Measurements from ENCODE around the gene EXOC6. TPM values are rescaled to one million over a fixed set of nuclear protein-coding genes. Genes with fewer than 3 reads are reported as not detected.

Gene EXOC6
- total and polyA plus RNA-seq, 10 donors, result 7.0 to 40.0 (median 25.4) TPM

DNA sequence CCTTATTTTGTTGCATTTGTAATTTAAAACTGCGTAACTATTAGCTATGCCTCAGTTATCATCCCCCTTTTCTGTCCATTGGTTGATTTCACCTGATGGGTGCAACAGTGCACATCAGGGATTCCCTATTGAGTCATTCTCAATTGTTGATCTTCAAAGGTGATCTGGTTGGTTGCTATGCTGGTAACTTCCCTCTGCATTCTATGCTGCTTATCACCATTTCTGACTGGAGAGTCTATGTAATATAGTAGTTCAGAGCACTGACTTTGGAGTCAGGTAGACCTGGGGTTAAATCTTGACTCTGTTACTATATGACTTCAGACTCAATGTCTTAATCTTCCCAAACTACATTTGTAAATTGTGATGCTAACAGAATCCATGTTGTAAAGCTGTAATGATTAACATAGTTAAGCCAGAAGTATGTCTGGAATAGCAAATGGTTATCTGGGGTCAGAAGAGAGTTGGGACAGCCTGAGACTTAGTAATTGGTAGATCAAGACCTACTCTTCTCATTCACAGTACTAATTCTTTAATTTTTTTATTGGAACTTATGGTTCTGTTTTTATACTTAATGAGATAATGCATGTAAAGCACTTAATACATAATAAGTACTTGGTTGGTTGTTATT lies 38.1 kb downstream of the EXOC6 start:
- no peaks in the 10 kb centered on the region for H3K9me3 ChIP-seq
- TF ChIP-seq, protein P1, sequence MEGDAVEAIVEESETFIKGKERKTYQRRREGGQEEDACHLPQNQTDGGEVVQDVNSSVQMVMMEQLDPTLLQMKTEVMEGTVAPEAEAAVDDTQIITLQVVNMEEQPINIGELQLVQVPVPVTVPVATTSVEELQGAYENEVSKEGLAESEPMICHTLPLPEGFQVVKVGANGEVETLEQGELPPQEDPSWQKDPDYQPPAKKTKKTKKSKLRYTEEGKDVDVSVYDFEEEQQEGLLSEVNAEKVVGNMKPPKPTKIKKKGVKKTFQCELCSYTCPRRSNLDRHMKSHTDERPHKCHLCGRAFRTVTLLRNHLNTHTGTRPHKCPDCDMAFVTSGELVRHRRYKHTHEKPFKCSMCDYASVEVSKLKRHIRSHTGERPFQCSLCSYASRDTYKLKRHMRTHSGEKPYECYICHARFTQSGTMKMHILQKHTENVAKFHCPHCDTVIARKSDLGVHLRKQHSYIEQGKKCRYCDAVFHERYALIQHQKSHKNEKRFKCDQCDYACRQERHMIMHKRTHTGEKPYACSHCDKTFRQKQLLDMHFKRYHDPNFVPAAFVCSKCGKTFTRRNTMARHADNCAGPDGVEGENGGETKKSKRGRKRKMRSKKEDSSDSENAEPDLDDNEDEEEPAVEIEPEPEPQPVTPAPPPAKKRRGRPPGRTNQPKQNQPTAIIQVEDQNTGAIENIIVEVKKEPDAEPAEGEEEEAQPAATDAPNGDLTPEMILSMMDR (IDR thresholded peaks at IDR 0.05 in 8 of 11, conservative IDR thresholded peaks at IDR 0.05 in 3 of 11), result no peak
- TF ChIP-seq POLR2AphosphoS5 (IDR thresholded peaks at IDR 0.05) (no peak), POLR2A (IDR thresholded peaks at IDR 0.05) (no peak)
- H3K27me3 ChIP-seq (replicated peaks in 1 of 7), result no peaks in the 10 kb centered on the region
- no peak overlapping the region for H3K27ac ChIP-seq
- H3K4me3 ChIP-seq, result no peak overlapping the region
- no peak for DNase-seq
- intact Hi-C loops (cut with DNase I; ENCODE audit: low total_unique reads), result no loop called here
- WGBS, 5 donors, result 95 to 98% (median 97%) methylated on average over 1 of the region's 1 CpG
- H3K36me3 ChIP-seq, result no peaks in the 10 kb centered on the region
- peaks cover 0 to 32% (median 2%) of the 10 kb centered on the region in 6 donors for H3K4me1 ChIP-seq

DNA sequence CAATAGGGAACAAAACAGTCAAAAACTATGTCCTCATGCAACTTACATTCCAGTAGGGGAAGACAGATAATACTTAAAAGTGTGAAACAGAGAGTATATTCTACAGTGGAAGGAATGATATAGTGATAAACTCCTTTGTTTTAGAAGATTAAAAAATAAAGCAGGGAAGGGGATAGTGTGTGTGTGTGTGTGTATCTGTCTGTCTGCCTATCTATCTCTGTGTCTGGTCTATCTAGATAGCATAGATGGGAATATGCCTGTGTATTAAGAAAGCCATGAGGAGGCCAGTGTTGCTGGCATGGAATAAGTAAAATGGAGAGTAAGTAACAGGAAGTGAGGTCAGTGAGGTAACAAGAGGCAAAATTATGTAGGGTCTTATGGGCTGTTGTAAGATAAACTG lies 42.2 kb downstream of the EXOC6 start:
- Histone ChIP-seq H3K4me3 (no peak overlapping the region), H3K4me1 (peaks cover 0 to 28% (median 0%) of the 10 kb centered on the region in 6 donors), H3K27me3 (replicated peaks in 1 of 7) (no peaks in the 10 kb centered on the region), H3K9me3 (no peaks in the 10 kb centered on the region), H3K36me3 (peaks cover 0 to 7% (median 0%) of the 10 kb centered on the region in 6 donors), H3K27ac (no peak overlapping the region)
- DNase-seq, result no peak
- intact Hi-C loops (cut with DNase I; ENCODE audit: low total_unique reads), result no loop called here
- TF ChIP-seq, protein P1 (IDR thresholded peaks at IDR 0.05 in 8 of 11, conservative IDR thresholded peaks at IDR 0.05 in 3 of 11), result no peak
- TF ChIP-seq POLR2A (IDR thresholded peaks at IDR 0.05) (no peak), POLR2AphosphoS5 (IDR thresholded peaks at IDR 0.05) (no peak)

DNA sequence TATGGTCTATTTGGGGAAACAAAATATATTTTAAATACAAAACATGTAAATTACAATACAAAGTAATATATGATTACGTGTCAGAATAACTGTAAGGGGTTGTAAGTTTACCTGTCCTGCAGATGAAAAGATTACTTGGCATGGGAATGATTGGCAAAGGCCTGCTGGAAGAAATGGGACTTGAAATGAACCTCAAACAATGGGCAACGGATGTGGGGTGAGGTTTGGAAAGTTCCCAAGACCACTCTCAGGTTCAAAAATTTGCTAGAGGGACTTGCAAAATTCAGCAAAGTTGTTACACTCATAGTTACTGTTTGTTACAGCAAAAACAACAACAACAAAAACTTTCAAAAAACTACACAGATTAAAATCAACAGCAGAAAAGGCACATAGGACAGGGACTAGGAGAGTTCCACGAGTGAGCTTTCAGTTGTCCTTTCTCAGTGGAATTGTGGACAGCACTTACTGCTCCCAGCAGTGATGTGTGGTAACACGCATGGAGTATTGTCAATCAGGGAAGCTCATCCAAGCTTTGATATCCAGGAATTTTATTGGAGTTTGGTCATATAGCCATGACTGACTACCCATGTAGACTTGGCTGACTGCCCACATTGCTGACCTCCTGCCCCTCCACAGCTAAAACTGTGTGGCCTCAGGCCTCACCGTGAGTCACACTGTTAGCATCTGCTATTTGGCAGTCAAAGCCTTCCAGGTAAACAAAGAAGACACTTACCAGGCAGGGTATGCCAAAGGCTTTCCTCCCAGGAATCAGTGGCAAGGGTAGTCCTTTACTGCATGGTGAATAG lies 43.8 kb downstream of the EXOC6 start:
- no peak for TF ChIP-seq POLR2AphosphoS5 (IDR thresholded peaks at IDR 0.05)
- TF ChIP-seq, protein P1 (IDR thresholded peaks at IDR 0.05 in 8 of 11, conservative IDR thresholded peaks at IDR 0.05 in 3 of 11), result no peak
- no peak for TF ChIP-seq POLR2A (IDR thresholded peaks at IDR 0.05)
- H3K27me3 ChIP-seq (replicated peaks in 1 of 7), result no peaks in the 10 kb centered on the region
- no peak overlapping the region for H3K4me3 ChIP-seq
- H3K9me3 ChIP-seq, result no peaks in the 10 kb centered on the region
- H3K27ac ChIP-seq, result no peak overlapping the region
- peaks cover 0 to 19% (median 2%) of the 10 kb centered on the region in 6 donors for H3K36me3 ChIP-seq
- intact Hi-C loops (cut with DNase I; ENCODE audit: low total_unique reads), result no loop called here
- H3K4me1 ChIP-seq, result peaks cover 0 to 17% (median 0%) of the 10 kb centered on the region in 6 donors
- 65 to 88% (median 76%) methylated on average over 5 of the region's 5 CpGs for whole genome bisulfite sequencing, 5 donors
- DNase-seq, result no peak

DNA sequence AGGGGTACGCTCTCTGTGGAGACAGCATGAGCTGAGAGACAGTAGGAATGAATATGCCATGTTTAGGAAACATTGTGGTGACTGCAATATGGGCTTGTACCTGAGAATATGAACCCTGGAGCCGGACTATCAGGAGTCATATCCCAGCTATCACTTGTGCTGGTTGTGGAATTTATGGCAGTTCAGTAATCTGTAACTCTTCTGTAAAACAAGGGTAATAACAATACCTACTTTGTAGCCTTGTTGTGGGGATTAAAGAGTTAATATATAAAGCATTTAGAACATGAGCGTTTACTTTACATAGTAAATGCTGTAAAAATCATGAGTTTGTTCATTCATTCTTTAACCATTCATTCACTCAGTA lies 44.4 kb downstream of the EXOC6 start:
- peaks cover 0 to 25% (median 8%) of the 10 kb centered on the region in 6 donors for H3K36me3 ChIP-seq
- no peak for TF ChIP-seq POLR2AphosphoS5 (IDR thresholded peaks at IDR 0.05)
- TF ChIP-seq, protein P1 (IDR thresholded peaks at IDR 0.05 in 8 of 11, conservative IDR thresholded peaks at IDR 0.05 in 3 of 11), result no peak
- TF ChIP-seq POLR2A (IDR thresholded peaks at IDR 0.05), result no peak
- H3K27me3 ChIP-seq (replicated peaks in 1 of 7), result no peaks in the 10 kb centered on the region
- H3K4me1 ChIP-seq, result peaks cover 0 to 17% (median 0%) of the 10 kb centered on the region in 6 donors
- no peak overlapping the region for H3K27ac ChIP-seq
- no peaks in the 10 kb centered on the region for H3K9me3 ChIP-seq
- intact Hi-C loops (cut with DNase I; ENCODE audit: low total_unique reads), result no loop called here
- WGBS, 5 donors, result 81 to 92% (median 86%) methylated on average over 3 of the region's 3 CpGs
- DNase-seq, result no peak
- no peak overlapping the region for H3K4me3 ChIP-seq
